ENCODE measurements around the gene PDYN. TPM values are rescaled to one million over a fixed set of nuclear protein-coding genes. Genes with fewer than 3 reads are reported as not detected.

The PDYN gene
- total RNA-seq, 2 donors from 2014 or later = not detected

- H3K27ac ChIP-seq = no peak overlapping the region
- intact Hi-C loops (cut with DNase I) = no loop called here
- no peaks in the 10 kb centered on the region for H3K4me1 ChIP-seq
- no peaks in the 10 kb centered on the region for H3K9me3 ChIP-seq
- peak; percentile 25 for DNase-seq
- TF ChIP-seq CTCF (IDR thresholded peaks at IDR 0.05) = no peak
- H3K4me3 ChIP-seq = no peak overlapping the region
- no peak overlapping the region for H3K9ac ChIP-seq (ENCODE audit: low read depth in 2 of 2, low read length in 2 of 2)
- no peaks in the 10 kb centered on the region for H3K36me3 ChIP-seq
- H3K27me3 ChIP-seq = no peaks in the 10 kb centered on the region
Measured at GRCh38 chr20:1933465-1933870, 60.4 kb downstream of the PDYN start.

- H3K9ac ChIP-seq (ENCODE audit: low read depth in 2 of 2, low read length in 2 of 2) = no peak overlapping the region
- no peak for TF ChIP-seq CTCF (IDR thresholded peaks at IDR 0.05)
- no peaks in the 10 kb centered on the region for H3K36me3 ChIP-seq
- H3K27ac ChIP-seq = no peak overlapping the region
- no peaks in the 10 kb centered on the region for H3K4me1 ChIP-seq
- no peaks in the 10 kb centered on the region for H3K9me3 ChIP-seq
- H3K4me3 ChIP-seq = no peak overlapping the region
- no peaks in the 10 kb centered on the region for H3K27me3 ChIP-seq
- no peak for DNase-seq
- intact Hi-C loops (cut with DNase I) = no loop called here
Measured at GRCh38 chr20:1932971-1933370, 60.9 kb downstream of the PDYN start.

- no peak for TF ChIP-seq CTCF (IDR thresholded peaks at IDR 0.05)
- no peaks in the 10 kb centered on the region for H3K4me1 ChIP-seq
- H3K9me3 ChIP-seq = no peaks in the 10 kb centered on the region
- H3K27me3 ChIP-seq = no peaks in the 10 kb centered on the region
- DNase-seq = no peak
- no peaks in the 10 kb centered on the region for H3K36me3 ChIP-seq
- intact Hi-C loops (cut with DNase I) = no loop called here
- no peak overlapping the region for H3K27ac ChIP-seq
- no peak overlapping the region for H3K4me3 ChIP-seq
- H3K9ac ChIP-seq (ENCODE audit: low read depth in 2 of 2, low read length in 2 of 2) = no peak overlapping the region
Measured at GRCh38 chr20:1931830-1932229, 62.0 kb downstream of the PDYN start.

GRCh38 chr20:1930165-1930564 is 63.7 kb downstream of the PDYN start:
- intact Hi-C loops (cut with DNase I) = no loop called here
- TF ChIP-seq CTCF (IDR thresholded peaks at IDR 0.05) = no peak
- H3K9me3 ChIP-seq = no peaks in the 10 kb centered on the region
- H3K9ac ChIP-seq (ENCODE audit: low read depth in 2 of 2, low read length in 2 of 2) = no peak overlapping the region
- H3K4me1 ChIP-seq = no peaks in the 10 kb centered on the region
- no peak overlapping the region for H3K27ac ChIP-seq
- DNase-seq = no peak
- no peaks in the 10 kb centered on the region for H3K27me3 ChIP-seq
- H3K4me3 ChIP-seq = no peak overlapping the region
- H3K36me3 ChIP-seq = no peaks in the 10 kb centered on the region

GRCh38 chr20:1929460-1929859 is 64.4 kb downstream of the PDYN start:
- Histone ChIP-seq H3K4me3 (no peak overlapping the region), H3K36me3 (no peaks in the 10 kb centered on the region), H3K9ac (ENCODE audit: low read depth in 2 of 2, low read length in 2 of 2) (no peak overlapping the region), H3K9me3 (no peaks in the 10 kb centered on the region), H3K27ac (no peak overlapping the region), H3K4me1 (no peaks in the 10 kb centered on the region), H3K27me3 (no peaks in the 10 kb centered on the region)
- no peak for TF ChIP-seq CTCF (IDR thresholded peaks at IDR 0.05)
- intact Hi-C loops (cut with DNase I) = no loop called here
- DNase-seq = no peak

GRCh38 chr20:1928782-1929181 is 65.1 kb downstream of the PDYN start:
- Histone ChIP-seq H3K27me3 (no peaks in the 10 kb centered on the region), H3K4me1 (no peaks in the 10 kb centered on the region), H3K36me3 (no peaks in the 10 kb centered on the region), H3K9ac (ENCODE audit: low read depth in 2 of 2, low read length in 2 of 2) (no peak overlapping the region), H3K4me3 (no peak overlapping the region), H3K27ac (no peak overlapping the region), H3K9me3 (no peaks in the 10 kb centered on the region)
- intact Hi-C loops (cut with DNase I) = no loop called here
- no peak for DNase-seq
- TF ChIP-seq CTCF (IDR thresholded peaks at IDR 0.05) = no peak

Measured in colonic mucosa (tissue), 4 donors.